SK-N-SH (cell line): ENCODE data around the gene MAP7D3. TPM values are rescaled to one million over a fixed set of nuclear protein-coding genes. Genes with fewer than 3 reads are reported as not detected.

Experiments
- CTCF ChIA-PET: fragments of 300-600, 350-600 bp; formaldehyde crosslinking; extraction: SDS; loops from one replicate; lab custom pipeline; 2021; lab: Yijun Ruan, JAX
- POLR2A ChIA-PET: fragments of 350-600 bp; sonication (Branson Sonifier 250); formaldehyde crosslinking; extraction: SDS; loops from one replicate; lab custom pipeline; 2020; ENCODE audit warnings: antibody characterized with exemption, inconsistent platforms; lab: Yijun Ruan, JAX
- DNase-seq: peaks from one replicate; pipeline ENCODE4 v3.0.0; 2012
- H2AFZ ChIP-seq: fragments of 200-600 bp; sonication (generic); 2 replicates; pipeline ENCODE4 v1.8.1; 2016; ENCODE audit warnings: antibody characterized with exemption, mild to moderate bottlenecking, low read depth
- H3F3A ChIP-seq: fragments of 200-600 bp; sonication (generic); replicated peaks from 2 replicates; pipeline ENCODE3; 2016; ENCODE audit warnings: antibody characterized with exemption, mild to moderate bottlenecking; ENCODE audit not compliant: insufficient read depth
- H3K27ac ChIP-seq, 2 experiments: fragments of 200-500 bp in 1 of 2; fragments of 200-600 bp in 1 of 2; sonication (Bioruptor generic) in 1 of 2; sonication (generic), shearing (Covaris generic) in 1 of 2; 2 replicates each; pipeline versions ENCODE4 v1.5.1 to v1.6.1; 2014 to 2016; ENCODE audit warnings: low read depth in 2 of 2, inconsistent platforms in 1 of 2, low read length in 1 of 2, mild to moderate bottlenecking in 1 of 2, mixed read lengths in 1 of 2
- H3K27me3 ChIP-seq: fragments of 200-600 bp; sonication (generic), shearing (Covaris generic); 2 replicates; pipeline ENCODE4 v1.6.1; 2016; ENCODE audit warnings: mixed run types; ENCODE audit not compliant: insufficient read depth
- H3K36me3 ChIP-seq, 2 experiments: fragments of 200-500 bp in 1 of 2; fragments of 200-600 bp in 1 of 2; sonication (Bioruptor generic) in 1 of 2; sonication (generic) in 1 of 2; replicated peaks in 1 of 2; 2 replicates each; pipeline versions ENCODE3 to v1.5.1; 2014 to 2016; ENCODE audit warnings: low read length in 1 of 2, mild to moderate bottlenecking in 1 of 2; ENCODE audit not compliant: insufficient read depth in 2 of 2, control insufficient read depth in 1 of 2
- H3K4me1 ChIP-seq, 2 experiments: fragments of 200-500 bp in 1 of 2; fragments of 200-600 bp in 1 of 2; sonication (Bioruptor generic) in 1 of 2; sonication (generic), shearing (Covaris generic) in 1 of 2; 2 replicates each; pipeline versions ENCODE4 v1.5.1 to v1.6.1; 2014 to 2016; ENCODE audit warnings: low read depth in 1 of 2, low read length in 1 of 2, mixed run types in 1 of 2; ENCODE audit not compliant: insufficient read depth in 2 of 2, control insufficient read depth in 1 of 2
- H3K4me2 ChIP-seq: fragments of 200-600 bp; sonication (generic), shearing (Covaris generic); 2 replicates; pipeline ENCODE4 v1.6.1; 2017; ENCODE audit warnings: mixed run types
- H3K4me3 ChIP-seq, 2 experiments: fragments of 200-500 bp in 1 of 2; fragments of 200-600 bp in 1 of 2; sonication (Bioruptor generic) in 1 of 2; sonication (generic), shearing (Covaris generic) in 1 of 2; 2 replicates each; pipeline versions ENCODE4 v1.5.1 to v1.8.1; 2014 to 2016; ENCODE audit warnings: low read depth in 2 of 2, inconsistent platforms in 1 of 2, low read length in 1 of 2, mild to moderate bottlenecking in 1 of 2, mixed read lengths in 1 of 2, moderate library complexity in 1 of 2
- H3K79me2 ChIP-seq: fragments of 200-600 bp; sonication (generic); 2 replicates; pipeline ENCODE4 v1.8.1; 2017; ENCODE audit warnings: mild to moderate bottlenecking; ENCODE audit not compliant: insufficient read depth
- H3K9ac ChIP-seq: fragments of 200-600 bp; sonication (generic); 2 replicates; pipeline ENCODE4 v1.6.1; 2017; ENCODE audit warnings: mixed run types
- H3K9me2 ChIP-seq: fragments of 200-600 bp; sonication (generic); 2 replicates; pipeline ENCODE4 v1.6.1; 2017; ENCODE audit warnings: mixed run types
- H3K9me3 ChIP-seq: fragments of 200-600 bp; sonication (generic); 2 replicates; pipeline ENCODE4 v1.6.1; 2017; ENCODE audit warnings: mixed run types, mild to moderate bottlenecking, moderate library complexity
- H4K20me1 ChIP-seq: fragments of 200-600 bp; sonication (generic); 2 replicates; pipeline ENCODE4 v1.6.1; 2017; ENCODE audit warnings: mild to moderate bottlenecking, mixed run types; ENCODE audit not compliant: insufficient read depth
- ELF1 ChIP-seq: IDR thresholded peaks from 2 replicates; pipeline ENCODE4 v1.4.0; 2012
- FOSL2 ChIP-seq: IDR thresholded peaks from 2 replicates; pipeline ENCODE4 v1.4.0; 2012; ENCODE audit warnings: low read depth, mild to moderate bottlenecking, moderate library complexity, borderline replicate concordance
- FOXJ3 ChIP-seq: sonication (generic); formaldehyde crosslinking; IDR thresholded peaks from 2 replicates; pipeline ENCODE4 v1.5.1; 2020; ENCODE audit warnings: mild to moderate bottlenecking, missing genetic modification reagents
- JUND ChIP-seq: IDR thresholded peaks from 2 replicates; pipeline ENCODE4 v1.4.0; 2012
- MXI1 ChIP-seq: IDR thresholded peaks from 2 replicates; pipeline ENCODE4 v1.6.1; 2012; ENCODE audit warnings: mild to moderate bottlenecking, low read depth, low read length, improper control_type of control experiment
- NFIC ChIP-seq: IDR thresholded peaks from 2 replicates; pipeline ENCODE4 v1.4.0; 2012; ENCODE audit warnings: borderline replicate concordance
- NRF1 ChIP-seq: IDR thresholded peaks from 2 replicates; pipeline ENCODE4 v1.6.1; 2012; ENCODE audit warnings: low read depth, mild to moderate bottlenecking, low read length
- POLR2AphosphoS5 ChIP-seq: IDR thresholded peaks from 2 replicates; pipeline ENCODE4 v1.6.1; 2012; ENCODE audit warnings: low read depth, low read length
- RAD21 ChIP-seq: IDR thresholded peaks from 2 replicates; pipeline ENCODE4 v1.6.1; 2012; ENCODE audit warnings: mild to moderate bottlenecking, low read length
- RCOR1 ChIP-seq: fragments of 150-350 bp; IDR thresholded peaks from 2 replicates; pipeline ENCODE4 v1.6.1; 2017; ENCODE audit warnings: antibody characterized with exemption, low read length
- RFX5 ChIP-seq: IDR thresholded peaks from 2 replicates; pipeline ENCODE4 v1.6.1; 2012; ENCODE audit warnings: mild to moderate bottlenecking, improper control_type of control experiment, low read length
- RXRA ChIP-seq: IDR thresholded peaks from 2 replicates; pipeline ENCODE4 v1.4.0; 2012; ENCODE audit warnings: low read depth, mild to moderate bottlenecking, borderline replicate concordance
- SIN3A ChIP-seq: IDR thresholded peaks from 2 replicates; pipeline ENCODE4 v1.6.1; 2012; ENCODE audit warnings: low read depth, mild to moderate bottlenecking, low read length, moderate library complexity, borderline replicate concordance
- SMC3 ChIP-seq: IDR thresholded peaks from 2 replicates; pipeline ENCODE4 v1.6.1; 2012; ENCODE audit warnings: low read depth, low read length, improper control_type of control experiment
- TAF1 ChIP-seq: IDR thresholded peaks from 2 replicates; pipeline ENCODE4 v1.6.1; 2012; ENCODE audit warnings: low read depth, mild to moderate bottlenecking, low read length, moderate library complexity, borderline replicate concordance
- TCF12 ChIP-seq: IDR thresholded peaks from 2 replicates; pipeline ENCODE4 v1.4.0; 2012
- TEAD4 ChIP-seq: IDR thresholded peaks from 2 replicates; pipeline ENCODE4 v1.4.0; 2012; ENCODE audit warnings: mild to moderate bottlenecking, borderline replicate concordance; ENCODE audit not compliant: insufficient read depth
- WGBS: methylation state at CpG from one replicate; pipeline ENCODE4 v1.1.6; 2017; ENCODE audit warnings: low lambda C conversion rate; 5-methylcytosine and 5-hydroxymethylcytosine counted together
- polyA plus RNA-seq, 3 experiments: library from polyadenylated mRNA; depleted of rRNA; stranded (reverse); fragments of >200 nt; gene quantifications; 2 replicates each; pipeline ENCODE4 v1.2.3, GENCODE V29; 2012
- TF ChIP-seq, protein P1 (sequence below): fragments of 200-600 bp; sonication (generic); IDR thresholded peaks from 2 replicates; pipeline ENCODE4 v1.6.1; 2017; ENCODE audit warnings: antibody characterized with exemption, mild to moderate bottlenecking, moderate library complexity
- TF ChIP-seq, protein P2 (sequence below): fragments of 150-350 bp; IDR thresholded peaks from 2 replicates; pipeline ENCODE4 v1.6.1; 2017; ENCODE audit warnings: antibody characterized with exemption, low read length, low read depth, borderline replicate concordance
- TF ChIP-seq, protein P3 (sequence below): IDR thresholded peaks from 2 replicates; pipeline ENCODE4 v1.4.0; 2012; ENCODE audit warnings: low read depth
- TF ChIP-seq, protein P4 (sequence below): IDR thresholded peaks from 2 replicates; pipeline ENCODE4 v1.4.0; 2012; ENCODE audit warnings: low read depth, borderline replicate concordance
- TF ChIP-seq, protein P5 (sequence below): IDR thresholded peaks from 2 replicates; pipeline ENCODE4; 2012
- TF ChIP-seq, protein P6 (sequence below): IDR thresholded peaks from 2 replicates; pipeline ENCODE4 v1.6.1; 2012; ENCODE audit warnings: mild to moderate bottlenecking, low read depth, low read length, moderate library complexity

MAP7D3 gene
- polyA plus RNA-seq, 1 of the 3 experiments (the other 2 are of a cell fraction) = 5.8 TPM

DNA sequence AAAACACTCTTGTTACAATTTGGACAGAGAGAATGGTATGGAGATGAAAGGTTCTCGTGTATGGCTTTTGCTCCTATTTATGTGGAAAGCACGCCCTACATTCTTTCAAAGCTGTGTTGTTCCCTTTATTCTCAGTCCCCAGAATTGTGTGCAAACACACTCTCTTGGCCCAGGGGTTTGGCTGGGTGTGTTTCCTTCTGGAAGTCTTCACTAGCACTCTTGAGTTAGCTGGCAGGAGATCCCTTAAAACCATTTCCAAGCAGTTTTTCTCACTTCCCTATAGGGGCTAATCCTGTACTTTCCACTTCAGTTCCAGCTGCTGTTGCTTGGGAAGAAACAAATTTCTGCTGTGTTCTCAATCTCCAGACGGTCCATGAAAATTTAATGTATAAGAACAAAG is 68.8 kb downstream of the MAP7D3 start (continued):
- no peak for TF ChIP-seq RXRA
- TF ChIP-seq RCOR1 = no peak
- TF ChIP-seq, protein P1, sequence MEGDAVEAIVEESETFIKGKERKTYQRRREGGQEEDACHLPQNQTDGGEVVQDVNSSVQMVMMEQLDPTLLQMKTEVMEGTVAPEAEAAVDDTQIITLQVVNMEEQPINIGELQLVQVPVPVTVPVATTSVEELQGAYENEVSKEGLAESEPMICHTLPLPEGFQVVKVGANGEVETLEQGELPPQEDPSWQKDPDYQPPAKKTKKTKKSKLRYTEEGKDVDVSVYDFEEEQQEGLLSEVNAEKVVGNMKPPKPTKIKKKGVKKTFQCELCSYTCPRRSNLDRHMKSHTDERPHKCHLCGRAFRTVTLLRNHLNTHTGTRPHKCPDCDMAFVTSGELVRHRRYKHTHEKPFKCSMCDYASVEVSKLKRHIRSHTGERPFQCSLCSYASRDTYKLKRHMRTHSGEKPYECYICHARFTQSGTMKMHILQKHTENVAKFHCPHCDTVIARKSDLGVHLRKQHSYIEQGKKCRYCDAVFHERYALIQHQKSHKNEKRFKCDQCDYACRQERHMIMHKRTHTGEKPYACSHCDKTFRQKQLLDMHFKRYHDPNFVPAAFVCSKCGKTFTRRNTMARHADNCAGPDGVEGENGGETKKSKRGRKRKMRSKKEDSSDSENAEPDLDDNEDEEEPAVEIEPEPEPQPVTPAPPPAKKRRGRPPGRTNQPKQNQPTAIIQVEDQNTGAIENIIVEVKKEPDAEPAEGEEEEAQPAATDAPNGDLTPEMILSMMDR = no peak
- TF ChIP-seq TCF12 = no peak
- TF ChIP-seq, protein P2, sequence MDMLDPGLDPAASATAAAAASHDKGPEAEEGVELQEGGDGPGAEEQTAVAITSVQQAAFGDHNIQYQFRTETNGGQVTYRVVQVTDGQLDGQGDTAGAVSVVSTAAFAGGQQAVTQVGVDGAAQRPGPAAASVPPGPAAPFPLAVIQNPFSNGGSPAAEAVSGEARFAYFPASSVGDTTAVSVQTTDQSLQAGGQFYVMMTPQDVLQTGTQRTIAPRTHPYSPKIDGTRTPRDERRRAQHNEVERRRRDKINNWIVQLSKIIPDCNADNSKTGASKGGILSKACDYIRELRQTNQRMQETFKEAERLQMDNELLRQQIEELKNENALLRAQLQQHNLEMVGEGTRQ = no peak
- TF ChIP-seq SIN3A = no peak
- no peak for TF ChIP-seq NRF1
- no peak for TF ChIP-seq POLR2AphosphoS5
- no peak for TF ChIP-seq NFIC
- no peak for TF ChIP-seq TEAD4
- TF ChIP-seq, protein P3, sequence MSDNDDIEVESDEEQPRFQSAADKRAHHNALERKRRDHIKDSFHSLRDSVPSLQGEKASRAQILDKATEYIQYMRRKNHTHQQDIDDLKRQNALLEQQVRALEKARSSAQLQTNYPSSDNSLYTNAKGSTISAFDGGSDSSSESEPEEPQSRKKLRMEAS = no peak

DNA sequence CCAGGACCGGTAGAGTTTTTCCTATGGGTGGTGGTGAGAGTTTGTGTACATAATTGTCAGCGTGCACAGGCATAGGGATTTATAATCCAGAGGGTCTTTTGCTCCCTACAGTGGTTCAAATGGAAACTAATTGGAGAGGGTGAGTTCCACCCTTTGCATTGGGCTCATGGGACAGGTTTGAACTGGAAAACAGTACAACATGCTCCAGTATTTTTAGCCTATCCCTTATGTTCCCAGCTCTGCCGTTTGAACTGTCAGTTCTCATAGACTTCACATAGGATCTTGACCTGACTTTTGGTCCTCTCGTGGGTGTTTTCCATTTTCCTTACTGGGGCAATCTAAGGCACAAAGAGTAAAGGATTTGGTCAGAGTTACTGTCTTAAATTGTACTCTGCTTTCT is 72.1 kb downstream of the MAP7D3 start:
- H3K9me3 ChIP-seq = no peaks in the 10 kb centered on the region
- POLR2A ChIA-PET = no interaction called here
- no peaks in the 10 kb centered on the region for H3K79me2 ChIP-seq
- H3K27me3 ChIP-seq = no peaks in the 10 kb centered on the region
- H2AFZ ChIP-seq = no peak overlapping the region
- no peak overlapping the region for H3K9ac ChIP-seq
- DNase-seq = no peak
- no peaks in the 10 kb centered on the region for H3K9me2 ChIP-seq
- no peak overlapping the region for H3K4me3 ChIP-seq
- H3F3A ChIP-seq = peaks cover 4% of the 10 kb centered on the region
- no peaks in the 10 kb centered on the region for H4K20me1 ChIP-seq
- H3K4me2 ChIP-seq = no peak overlapping the region
- WGBS = 40% methylated on average over 4 of the region's 4 CpGs
- H3K36me3 ChIP-seq = peaks cover 0 to 2% of the 10 kb centered on the region in 2 experiments
- H3K27ac ChIP-seq = no peak overlapping the region
- H3K4me1 ChIP-seq = peaks cover 0 to 7% of the 10 kb centered on the region in 2 experiments; a peak in 3 of 4 replicates
- CTCF ChIA-PET = no interaction called here
- TF ChIP-seq, protein P4, sequence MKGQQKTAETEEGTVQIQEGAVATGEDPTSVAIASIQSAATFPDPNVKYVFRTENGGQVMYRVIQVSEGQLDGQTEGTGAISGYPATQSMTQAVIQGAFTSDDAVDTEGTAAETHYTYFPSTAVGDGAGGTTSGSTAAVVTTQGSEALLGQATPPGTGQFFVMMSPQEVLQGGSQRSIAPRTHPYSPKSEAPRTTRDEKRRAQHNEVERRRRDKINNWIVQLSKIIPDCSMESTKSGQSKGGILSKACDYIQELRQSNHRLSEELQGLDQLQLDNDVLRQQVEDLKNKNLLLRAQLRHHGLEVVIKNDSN = no peak
- no peak for TF ChIP-seq TAF1
- TF ChIP-seq FOXJ3 (CRISPR knock-in tag) = no peak
- TF ChIP-seq MXI1 = no peak
- TF ChIP-seq ELF1 = no peak
- TF ChIP-seq, protein P1 = no peak
- TF ChIP-seq, protein P5, sequence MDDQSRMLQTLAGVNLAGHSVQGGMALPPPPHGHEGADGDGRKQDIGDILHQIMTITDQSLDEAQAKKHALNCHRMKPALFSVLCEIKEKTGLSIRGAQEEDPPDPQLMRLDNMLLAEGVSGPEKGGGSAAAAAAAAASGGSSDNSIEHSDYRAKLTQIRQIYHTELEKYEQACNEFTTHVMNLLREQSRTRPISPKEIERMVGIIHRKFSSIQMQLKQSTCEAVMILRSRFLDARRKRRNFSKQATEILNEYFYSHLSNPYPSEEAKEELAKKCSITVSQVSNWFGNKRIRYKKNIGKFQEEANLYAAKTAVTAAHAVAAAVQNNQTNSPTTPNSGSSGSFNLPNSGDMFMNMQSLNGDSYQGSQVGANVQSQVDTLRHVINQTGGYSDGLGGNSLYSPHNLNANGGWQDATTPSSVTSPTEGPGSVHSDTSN = no peak
- no peak for TF ChIP-seq RAD21
- TF ChIP-seq SIN3A = no peak
- no peak for TF ChIP-seq RFX5
- no peak for TF ChIP-seq JUND
- no peak for TF ChIP-seq SMC3
- TF ChIP-seq TCF12 = no peak
- no peak for TF ChIP-seq RCOR1
- TF ChIP-seq, protein P6, sequence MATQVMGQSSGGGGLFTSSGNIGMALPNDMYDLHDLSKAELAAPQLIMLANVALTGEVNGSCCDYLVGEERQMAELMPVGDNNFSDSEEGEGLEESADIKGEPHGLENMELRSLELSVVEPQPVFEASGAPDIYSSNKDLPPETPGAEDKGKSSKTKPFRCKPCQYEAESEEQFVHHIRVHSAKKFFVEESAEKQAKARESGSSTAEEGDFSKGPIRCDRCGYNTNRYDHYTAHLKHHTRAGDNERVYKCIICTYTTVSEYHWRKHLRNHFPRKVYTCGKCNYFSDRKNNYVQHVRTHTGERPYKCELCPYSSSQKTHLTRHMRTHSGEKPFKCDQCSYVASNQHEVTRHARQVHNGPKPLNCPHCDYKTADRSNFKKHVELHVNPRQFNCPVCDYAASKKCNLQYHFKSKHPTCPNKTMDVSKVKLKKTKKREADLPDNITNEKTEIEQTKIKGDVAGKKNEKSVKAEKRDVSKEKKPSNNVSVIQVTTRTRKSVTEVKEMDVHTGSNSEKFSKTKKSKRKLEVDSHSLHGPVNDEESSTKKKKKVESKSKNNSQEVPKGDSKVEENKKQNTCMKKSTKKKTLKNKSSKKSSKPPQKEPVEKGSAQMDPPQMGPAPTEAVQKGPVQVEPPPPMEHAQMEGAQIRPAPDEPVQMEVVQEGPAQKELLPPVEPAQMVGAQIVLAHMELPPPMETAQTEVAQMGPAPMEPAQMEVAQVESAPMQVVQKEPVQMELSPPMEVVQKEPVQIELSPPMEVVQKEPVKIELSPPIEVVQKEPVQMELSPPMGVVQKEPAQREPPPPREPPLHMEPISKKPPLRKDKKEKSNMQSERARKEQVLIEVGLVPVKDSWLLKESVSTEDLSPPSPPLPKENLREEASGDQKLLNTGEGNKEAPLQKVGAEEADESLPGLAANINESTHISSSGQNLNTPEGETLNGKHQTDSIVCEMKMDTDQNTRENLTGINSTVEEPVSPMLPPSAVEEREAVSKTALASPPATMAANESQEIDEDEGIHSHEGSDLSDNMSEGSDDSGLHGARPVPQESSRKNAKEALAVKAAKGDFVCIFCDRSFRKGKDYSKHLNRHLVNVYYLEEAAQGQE = no peak
- no peak for TF ChIP-seq FOSL2
